Non-pigmented ciliary epithelial cell (primary cell): ENCODE measurements around the gene UGT1A8.
A peak's percentile ranks its signal among the peaks of the same experiment; 100 is the strongest.
"Not testable (repeated sequence)": the region's sequence is repeated elsewhere in the genome, so short reads cannot be mapped to it uniquely, and the experiment has no call there.

Source experiments
- DNase-seq: peaks from one replicate; pipeline ENCODE4 v3.0.0-alpha.2; 2010; ENCODE audit warnings: low read depth

Gene UGT1A8

DNA sequence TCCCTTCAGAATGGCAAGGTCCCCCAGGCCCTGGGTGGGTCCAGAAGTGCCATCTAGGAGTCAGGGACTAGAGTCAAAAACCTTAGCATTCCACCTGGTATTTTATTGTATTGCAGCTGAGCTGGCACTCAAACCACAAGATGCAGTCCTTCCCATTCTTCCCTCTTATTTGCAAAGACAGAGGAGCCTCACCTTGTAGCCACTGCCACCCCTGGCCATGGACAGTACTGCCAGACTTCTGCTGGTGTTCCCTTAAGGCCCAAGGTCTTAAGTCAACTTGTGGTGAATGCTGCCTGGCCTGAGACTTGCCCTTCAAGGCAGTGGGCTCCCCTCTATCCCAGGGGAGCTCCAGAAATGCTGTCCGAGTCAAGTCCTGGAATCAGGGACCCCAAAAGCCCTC lies 25.7 kb downstream of the UGT1A8 start:
- DNase-seq = no peak

DNA sequence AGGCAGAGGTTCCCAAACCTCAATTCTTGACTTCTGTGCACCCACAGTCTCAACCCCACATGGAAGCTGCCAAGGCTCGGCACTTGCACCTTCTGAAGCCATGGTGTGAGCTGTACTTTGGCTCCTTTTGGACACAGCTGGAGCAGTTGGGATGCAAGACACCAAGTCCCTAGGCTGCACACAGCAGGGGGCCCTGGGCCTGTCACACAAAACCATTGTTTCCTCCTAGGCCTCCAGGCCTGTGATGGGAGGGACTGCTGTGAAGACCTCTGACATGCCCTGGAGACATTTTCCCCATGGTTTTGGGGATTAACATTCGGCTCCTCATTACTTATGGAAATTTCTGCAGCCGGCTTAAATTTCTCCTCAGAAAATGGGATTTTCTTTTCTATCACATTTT lies 28.6 kb downstream of the UGT1A8 start:
- DNase-seq = not testable (repeated sequence)

DNA sequence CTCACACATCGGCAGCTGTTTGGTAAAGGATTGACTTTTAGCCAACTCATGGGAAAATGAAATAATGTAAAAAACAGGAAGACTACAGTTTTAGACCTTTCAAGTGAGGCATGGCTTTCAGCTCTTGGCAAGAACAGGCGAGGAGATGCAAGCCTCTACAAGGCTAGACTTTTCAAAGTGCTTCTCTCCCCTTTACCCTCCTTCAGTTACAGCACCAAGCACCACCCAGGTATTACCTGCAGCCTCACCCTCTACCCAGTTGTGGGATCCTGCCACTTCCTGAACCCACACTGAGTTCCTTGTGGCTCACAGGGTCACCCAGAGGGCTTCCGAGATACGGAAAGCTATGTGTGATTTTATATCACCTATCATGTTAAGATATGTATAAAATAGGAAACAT lies 33.5 kb downstream of the UGT1A8 start:
- no peak for DNase-seq

DNA sequence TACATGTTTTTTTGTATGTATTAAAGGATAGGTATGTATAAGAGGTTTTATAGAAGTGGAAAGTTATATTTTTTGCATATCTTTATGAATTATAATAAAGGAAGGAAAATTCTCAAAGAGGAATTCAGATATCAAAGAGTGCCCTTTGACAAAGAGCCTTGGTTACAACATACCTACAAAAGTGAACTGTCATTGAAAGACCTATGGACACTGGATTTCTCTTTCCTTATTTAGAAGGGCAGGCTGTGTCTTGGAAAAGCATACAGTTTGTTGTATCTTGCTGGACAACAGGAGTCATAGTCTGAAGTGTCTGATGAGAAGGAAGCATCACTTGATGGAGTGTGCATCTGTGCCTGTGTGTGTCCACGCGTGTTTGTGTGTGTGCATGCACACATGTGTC lies 34.0 kb downstream of the UGT1A8 start:
- no peak for DNase-seq

DNA sequence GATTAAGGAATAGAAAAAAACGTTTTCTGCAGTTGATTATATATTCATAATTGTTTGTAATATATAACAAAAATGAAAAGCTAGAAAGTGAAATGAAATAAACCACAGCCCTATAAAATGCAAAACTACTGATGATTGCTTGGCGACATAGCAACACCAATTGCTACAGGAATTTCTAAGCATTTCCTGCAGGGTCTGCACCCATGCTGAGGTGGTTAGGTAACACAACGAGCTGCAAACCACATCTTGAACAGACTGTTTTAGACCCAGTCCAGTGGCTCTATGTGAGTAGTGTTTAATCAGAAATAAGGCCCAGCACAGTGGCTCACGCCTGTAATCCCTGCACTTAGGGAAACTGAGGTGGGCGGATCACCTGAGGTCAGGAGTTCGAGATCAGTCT lies 37.1 kb downstream of the UGT1A8 start:
- DNase-seq = no peak

DNA sequence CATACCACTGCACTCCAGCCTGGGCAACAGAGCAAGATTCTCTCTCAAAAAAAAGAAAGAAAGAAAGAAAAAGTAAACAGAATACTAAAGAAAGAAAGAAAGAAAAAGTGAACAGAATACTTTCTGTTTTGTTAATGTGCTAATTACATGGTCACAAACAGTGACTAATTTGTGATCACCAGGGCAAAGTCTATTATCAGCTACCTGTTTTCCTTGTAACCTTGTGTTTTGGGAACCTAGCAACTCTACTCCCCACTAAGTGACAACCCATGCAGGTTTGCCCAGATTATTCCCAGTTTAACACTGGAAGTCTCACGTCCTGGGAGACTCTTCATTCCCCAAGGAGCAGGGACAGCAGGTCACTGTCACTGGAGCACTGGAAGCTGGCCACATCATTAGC lies 37.6 kb downstream of the UGT1A8 start:
- no peak for DNase-seq

DNA sequence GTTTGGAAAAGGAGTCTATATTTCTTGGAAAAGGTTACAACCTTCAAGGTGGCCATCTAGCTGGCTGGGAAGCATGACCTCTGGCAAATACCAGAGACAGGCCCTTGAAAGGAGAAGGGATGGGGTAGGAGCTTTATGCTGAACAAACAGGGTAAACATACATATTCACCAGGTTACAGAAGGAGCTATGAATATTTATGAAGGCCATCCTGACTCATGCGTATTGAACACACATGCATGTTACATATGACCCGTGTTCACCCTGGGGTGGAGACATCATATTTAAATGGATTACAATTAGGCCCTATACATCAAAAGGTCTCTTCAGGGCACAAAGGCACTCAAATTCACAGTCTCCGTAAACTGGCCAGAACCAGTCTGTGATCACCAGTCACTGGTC lies 38.5 kb downstream of the UGT1A8 start:
- DNase-seq = not testable (repeated sequence)

DNA sequence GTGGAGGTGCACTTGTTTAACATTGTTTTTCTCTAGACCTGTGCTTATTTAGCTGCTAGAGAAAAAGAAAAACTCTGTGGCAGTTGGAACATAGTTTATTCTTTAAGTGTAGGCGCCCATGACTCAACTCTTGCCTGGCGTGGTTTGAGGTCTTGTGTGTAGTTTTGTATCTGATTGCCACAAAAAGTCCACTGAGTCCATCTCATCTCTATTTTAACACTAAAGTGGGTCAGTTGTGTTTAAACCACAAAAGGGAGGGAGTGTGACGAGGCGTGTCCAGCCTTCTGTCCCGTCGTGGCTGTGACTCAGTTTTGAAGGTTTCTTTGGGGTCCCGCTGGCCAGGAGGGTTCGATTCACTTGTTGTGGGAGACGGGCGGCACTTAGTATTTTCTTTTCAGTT lies 39.0 kb downstream of the UGT1A8 start:
- no peak for DNase-seq

DNA sequence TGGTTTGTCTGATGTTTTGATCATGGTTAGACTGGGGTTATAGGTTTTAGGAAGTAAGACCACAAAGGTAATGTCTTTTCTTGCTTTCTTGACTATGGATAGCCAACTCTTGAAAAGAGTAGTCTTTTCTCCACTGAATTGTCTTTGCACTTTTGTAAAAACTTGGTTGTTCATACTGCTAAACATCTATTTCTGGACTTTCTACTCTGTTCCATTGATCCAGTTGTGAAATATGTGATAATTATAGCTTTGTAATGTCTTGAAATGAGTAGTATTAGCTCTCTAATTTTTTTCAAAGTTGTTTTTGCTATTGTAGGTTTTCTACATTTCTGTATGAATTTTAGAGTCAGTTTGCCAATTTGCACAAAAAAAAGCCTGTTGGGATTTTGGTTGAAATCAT lies 41.2 kb downstream of the UGT1A8 start:
- no peak for DNase-seq

DNA sequence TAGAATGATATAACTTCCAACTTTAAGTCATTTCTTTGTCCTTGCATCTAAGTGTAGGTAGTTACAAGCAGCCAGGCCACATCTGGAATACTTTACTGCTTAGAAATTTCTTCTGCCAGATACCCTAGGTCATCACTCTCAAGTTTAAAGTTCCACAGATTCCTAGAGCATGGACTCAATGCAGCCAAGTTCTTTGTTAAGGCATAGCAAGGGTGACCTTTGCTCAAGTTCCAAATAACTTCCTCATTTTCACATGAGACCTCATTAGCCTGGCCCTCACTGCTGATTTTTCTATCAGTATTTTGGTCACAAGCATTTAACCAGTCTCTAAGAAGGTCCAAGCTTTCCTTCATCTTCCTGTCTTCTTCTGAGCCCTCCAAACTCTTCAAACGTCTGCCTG lies 46.5 kb downstream of the UGT1A8 start:
- DNase-seq = no peak

DNA sequence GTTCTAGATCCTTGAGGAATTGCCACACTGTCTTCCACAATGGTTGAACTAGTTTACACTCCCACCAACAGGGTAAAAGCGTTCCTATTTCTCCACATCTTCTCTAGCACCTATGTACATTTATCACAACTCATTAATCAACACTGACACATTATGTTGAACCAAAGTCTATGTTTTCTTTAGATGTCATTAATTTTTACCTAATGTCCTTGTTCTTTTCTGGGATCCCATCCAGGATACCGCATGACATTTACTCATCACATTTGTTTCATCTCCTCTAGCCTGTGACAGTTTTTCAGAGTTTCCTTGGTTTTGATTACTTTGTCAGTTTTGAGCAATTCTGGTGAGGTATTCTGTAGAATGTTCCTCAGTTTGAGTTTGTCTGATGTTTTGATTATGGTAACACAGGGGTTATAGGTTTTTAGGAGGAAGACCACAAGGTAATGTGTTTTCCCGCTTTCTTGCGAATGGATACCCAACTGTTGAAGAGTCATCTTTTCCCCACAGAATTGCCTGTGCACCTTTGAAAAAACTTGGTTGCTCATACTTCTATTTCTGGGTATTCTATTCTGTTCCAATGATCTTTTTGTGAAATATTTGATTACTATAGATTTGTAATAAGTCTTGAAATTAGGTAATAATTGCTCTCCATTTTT lies 51.3 kb downstream of the UGT1A8 start:
- DNase-seq = no peak

DNA sequence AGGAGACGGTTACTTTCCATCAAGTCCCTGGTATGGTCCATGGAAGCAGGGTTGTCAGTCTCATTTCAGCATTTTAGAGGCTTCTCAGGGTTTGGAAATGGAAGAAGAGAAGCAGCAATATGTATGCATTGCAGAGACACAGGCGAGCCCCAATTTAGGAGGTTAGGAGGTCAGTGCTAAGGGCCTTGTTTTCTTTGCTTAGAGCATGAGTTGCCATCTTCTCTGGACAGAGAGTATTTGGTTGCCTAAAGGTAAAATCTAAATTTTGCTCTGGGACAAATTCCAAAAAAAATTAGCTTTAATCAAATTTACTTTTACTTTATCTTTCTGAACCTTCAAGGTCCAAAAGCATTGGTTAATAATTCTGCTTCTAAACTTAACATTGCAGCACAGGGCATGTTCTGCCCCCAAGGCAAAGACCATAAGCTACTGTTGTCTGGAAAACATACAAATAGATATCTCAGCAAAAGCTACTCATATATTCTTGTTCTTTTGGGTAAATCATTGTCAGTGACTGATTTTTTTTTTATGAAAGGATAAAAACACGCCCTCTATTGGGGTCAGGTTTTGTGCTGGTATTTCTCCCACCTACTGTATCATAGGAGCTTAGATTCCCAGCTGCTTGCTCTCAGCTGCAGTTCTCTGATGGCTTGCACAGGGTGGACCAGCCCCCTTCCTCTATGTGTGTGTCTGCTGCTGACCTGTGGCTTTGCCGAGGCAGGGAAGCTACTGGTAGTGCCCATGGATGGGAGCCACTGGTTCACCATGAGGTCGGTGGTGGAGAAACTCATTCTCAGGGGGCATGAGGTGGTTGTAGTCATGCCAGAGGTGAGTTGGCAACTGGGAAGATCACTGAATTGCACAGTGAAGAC lies 54.1 kb downstream of the UGT1A8 start, which contains the start of gene UGT1A9:
Gene UGT1A9 (plus strand): TSS at position 609 of the 872 bp plus-strand sequence. CDS start 37 bp downstream, at position 646.
- no peak for DNase-seq

DNA sequence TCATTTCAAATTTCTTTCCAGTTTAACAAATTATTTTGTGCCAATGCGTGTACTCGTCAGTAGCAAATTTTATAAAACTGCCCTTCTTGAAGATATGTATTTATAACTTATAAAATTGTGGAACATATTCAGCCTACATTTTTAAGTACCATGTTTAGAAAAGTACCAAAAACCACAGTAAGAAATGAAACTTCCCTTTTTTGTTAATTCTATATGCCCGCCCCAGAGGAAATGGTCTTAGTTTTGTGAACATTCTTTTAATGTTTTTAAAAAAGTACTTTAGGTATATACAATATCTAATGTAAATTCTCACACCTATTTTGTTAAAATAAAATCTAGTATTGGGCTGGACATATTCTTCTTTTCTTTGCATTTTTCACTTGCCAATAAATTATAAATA lies 55.5 kb downstream of the UGT1A8 start:
- no peak for DNase-seq

DNA sequence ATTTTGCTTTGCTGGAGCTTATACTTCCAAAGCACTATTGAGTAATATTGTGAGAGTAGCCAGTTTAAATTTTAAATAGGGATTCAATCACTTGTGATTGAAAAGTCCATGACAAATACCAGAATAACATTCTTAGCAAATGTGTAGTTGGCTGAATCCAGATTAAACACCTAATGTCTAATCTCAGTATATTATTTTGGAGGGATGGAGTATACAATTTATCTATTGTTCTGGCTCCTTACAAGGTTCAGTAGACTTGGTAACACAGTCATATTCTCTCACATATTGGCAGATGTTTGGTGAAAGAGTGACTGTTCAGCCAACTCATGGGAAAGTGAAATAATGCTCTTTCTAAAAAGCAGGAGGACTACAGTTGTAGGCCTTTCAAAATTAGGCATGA lies 56.5 kb downstream of the UGT1A8 start:
- no peak for DNase-seq

DNA sequence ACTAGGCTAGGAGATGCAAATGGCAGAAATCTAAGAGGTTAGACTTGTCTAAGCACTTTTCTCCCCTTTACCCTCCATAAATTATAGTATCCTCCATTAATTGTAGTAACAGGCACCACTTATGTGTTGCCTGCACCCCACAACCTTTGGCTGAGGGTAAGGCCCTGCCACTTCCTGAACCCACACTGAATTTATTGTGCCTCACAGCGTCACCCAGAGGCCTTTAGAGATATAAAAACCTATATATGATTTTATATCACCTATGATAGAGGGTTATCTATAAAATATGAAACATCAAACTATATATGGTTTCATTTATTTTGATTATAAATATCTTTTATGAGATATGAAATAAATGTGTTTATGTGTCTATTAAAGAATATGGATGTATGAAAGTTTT lies 56.9 kb downstream of the UGT1A8 start:
- no peak for DNase-seq

DNA sequence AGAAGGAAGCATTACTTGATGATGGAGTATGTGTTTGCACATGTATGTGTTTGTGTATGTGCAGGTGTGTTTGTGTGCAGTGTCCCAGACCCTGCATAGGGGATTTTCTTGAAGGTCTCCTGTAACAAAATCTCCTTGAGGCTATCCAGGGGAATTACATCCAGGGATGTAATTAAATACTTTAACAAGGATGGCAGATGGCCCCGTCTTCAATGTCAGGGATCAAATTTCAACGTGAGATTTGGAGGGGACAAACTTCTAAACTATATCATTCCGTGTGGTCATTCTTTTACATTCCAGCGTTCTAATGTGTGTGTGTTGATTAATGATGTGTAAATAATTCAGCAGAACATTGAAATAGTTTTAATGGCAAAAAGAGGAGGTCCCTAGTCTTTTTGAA lies 57.6 kb downstream of the UGT1A8 start:
- DNase-seq = no peak

DNA sequence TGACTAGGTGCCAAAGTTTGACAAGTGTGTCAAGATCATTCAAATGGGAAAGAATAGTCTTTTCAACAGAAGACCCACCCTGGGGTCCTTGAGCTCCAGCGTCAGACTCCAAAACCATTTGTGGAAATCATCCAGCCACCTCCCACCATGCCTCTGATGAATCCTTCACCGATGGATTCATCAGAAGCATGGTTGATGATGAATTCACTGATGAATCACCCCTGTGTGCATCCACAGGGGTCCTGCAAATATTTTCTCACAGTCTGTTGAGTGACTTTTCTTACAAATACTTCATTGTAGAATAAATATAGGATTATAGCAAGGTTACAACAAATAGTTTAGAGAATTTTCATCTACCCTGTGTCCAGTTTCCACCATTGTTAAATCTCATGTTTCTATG lies 58.6 kb downstream of the UGT1A8 start:
- DNase-seq = peak; percentile 6

DNA sequence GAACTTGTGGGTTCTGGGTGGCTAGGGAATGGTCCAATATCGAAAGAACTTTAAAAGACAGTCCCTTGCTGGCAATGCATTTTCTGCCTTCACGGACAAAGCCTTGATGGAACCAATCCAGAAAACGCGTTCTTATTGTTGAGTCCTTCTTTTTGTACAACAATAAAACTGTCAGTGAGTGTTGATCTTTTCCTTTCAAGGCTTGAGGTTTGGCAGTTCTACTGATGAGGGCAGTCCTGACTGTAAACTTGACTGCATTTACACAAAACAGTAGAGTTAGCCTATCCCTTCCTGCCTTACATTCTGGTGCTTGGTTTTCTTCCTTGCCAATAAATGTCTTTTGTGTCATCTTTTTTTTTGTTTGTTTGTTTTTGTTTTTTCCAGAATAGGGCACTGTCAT lies 61.8 kb downstream of the UGT1A8 start:
- DNase-seq = no peak

DNA sequence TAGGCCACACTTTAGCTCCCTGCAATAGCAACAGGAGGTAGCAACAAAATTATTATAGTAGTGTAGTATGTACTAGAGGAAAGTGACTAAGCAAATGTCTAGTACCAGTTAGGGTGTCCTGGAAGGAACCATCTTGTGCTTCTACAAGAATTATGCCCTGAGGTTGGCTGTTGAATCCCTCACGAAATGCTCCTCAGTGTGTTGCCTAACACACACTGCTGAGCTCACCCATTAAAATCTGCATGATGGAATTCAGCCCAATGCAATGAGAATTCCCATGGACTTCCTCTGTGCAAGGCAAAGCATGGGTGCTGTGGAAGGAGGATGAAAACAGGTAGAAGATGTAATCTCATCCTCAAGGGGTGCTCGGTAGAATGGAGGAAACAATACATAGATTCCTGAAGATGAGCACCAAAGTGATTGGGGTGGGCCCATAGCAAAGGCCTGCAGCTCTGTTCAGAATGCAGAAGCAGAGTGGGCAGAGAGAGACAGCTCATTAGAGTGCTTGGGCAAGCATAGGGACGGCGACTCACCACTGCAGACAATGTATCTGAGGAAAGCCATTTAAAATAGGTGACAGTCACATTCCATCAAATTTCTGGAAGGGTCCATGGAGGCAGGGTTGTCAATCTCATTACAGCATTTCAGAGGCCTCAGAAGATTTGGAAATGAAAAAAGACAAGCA lies 63.1 kb downstream of the UGT1A8 start:
- no peak for DNase-seq

DNA sequence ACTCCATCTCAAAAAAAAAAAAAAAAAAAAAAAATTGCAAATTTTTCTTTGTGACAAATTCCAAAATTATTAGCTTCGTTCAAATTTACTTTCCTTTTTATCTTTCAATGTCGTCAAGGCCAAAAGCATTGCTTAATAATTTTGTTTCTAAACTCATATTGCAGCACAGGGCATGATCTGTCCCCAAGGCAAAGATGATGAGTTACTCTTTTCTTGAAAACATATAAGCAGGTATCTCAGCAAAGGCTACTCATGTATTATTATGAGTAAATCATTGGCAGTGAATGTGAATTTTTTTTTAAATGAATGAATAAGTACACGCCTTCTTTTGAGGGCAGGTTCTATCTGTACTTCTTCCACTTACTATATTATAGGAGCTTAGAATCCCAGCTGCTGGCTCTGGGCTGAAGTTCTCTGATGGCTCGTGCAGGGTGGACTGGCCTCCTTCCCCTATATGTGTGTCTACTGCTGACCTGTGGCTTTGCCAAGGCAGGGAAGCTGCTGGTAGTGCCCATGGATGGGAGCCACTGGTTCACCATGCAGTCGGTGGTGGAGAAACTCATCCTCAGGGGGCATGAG lies 64.2 kb downstream of the UGT1A8 start, which contains the start of gene UGT1A7:
Gene UGT1A7 (plus strand): TSS at position 381 of the 579 bp plus-strand sequence. CDS start 37 bp downstream, at position 418.
- DNase-seq = no peak

DNA sequence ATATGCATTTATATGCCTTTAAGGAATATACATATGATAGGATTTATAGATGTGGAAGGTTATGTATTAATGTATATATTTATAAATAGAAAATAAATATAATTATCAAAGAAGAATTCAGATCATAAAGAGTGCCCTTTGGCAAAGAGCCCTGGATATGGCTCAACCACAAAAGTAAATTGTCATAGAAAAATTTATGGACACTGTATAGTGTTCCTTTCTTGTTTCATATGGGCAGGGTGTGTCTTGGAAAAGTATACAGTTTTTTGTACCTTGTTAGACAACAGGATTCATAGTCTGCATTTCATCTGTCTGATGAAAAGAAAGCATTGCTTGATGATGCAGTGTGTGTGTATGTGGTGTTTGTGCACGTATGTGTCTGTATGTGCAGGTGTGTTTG lies 67.2 kb downstream of the UGT1A8 start:
- DNase-seq = no peak

DNA sequence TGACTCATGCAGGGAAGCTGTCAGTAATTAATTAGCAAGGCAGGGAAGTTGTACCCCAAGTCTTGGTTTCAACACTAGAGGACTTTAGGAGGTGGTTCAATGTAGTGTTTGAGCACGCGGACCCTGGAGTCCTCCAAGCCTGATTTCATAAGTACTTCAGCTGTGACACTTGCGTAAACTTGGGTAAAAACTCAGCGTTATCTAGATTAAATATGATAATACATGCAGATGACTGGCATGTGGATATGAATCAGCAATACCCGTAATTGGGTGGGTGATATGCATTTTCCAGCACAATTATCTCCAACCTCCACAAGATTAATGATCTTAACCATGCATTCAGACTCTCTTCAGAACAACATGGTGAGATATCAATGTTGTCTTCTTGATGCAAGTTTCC lies 69.5 kb downstream of the UGT1A8 start:
- DNase-seq = no peak

DNA sequence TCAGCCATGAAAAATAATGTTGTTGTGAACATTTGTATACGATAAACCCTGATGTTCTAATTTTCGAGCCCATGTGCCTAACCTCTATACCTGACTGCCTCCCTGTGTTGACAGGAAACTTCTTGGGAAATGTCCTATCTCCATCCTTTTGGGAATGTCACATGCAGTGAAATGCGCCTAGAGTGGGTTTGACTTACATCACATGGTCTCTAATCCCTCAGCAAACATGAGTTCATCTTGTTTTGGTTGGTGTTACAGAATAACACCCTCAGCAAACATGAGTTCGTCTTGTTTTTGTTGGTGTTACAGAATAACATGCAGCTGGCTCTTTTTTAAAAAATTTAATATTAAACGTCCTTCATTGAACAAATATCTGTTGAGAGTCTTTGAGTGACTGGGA lies 70.9 kb downstream of the UGT1A8 start:
- no peak for DNase-seq
